Fibroblast of skin of back (primary cell): Measurements from ENCODE around the gene P4HTM.

Experiments
- DNase-seq: peaks from one replicate; pipeline ENCODE4 v3.0.0-alpha.2; 2013

P4HTM gene

DNA sequence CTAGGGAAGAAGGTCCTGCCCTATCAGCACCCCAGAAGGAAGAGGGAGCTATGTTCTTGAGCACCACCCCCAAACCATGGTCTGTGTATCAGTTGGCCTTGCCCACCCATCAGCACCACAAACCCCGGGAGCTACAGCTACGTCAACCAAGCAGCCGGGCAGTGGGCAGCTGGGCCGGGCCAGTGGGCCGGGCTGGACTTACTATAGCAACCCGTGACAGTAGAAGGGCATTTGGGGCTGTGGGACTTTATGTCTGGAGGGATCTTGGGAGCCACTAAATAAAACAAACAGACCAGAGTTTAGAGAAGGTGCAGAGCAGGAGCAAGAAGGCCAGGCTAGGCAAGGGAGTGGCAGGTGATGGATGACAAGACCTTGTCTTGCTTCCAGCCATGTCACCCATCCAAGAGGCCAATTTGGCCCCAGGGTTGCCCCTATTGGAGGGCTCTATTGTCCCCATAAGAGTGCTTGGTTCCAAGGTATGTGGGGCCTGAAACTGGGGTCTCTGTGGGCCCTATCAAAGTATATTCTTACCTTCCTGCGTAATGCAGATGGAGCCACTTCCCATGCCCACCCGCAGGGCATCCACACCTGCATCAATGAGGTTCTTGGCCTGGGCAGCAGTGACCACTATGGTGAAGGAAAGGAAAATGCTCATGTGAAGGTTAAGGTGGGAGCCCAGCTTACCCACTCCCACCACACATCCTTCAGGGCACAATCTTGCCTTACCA, 35.9 kb downstream of the P4HTM start:
- no peak for DNase-seq

DNA sequence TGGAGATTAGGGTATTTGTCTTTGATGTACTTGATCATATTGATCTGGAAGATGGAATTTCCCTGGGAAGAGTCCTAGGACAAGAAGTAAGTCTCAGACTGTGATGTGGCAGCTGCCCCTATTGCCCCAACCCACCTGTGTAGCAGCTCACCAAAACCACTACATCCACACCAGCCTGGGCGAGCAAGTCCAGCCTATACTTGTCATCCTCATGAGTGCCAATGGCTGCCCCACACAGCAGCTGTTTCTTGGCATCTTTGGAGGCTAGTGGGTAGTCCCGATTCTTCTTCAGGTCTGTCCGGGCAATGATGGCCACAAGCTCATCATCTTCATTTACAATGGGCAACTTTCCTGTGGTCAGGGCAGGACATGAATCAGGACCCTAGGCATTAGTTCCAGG, 36.5 kb downstream of the P4HTM start:
- no peak for DNase-seq

DNA sequence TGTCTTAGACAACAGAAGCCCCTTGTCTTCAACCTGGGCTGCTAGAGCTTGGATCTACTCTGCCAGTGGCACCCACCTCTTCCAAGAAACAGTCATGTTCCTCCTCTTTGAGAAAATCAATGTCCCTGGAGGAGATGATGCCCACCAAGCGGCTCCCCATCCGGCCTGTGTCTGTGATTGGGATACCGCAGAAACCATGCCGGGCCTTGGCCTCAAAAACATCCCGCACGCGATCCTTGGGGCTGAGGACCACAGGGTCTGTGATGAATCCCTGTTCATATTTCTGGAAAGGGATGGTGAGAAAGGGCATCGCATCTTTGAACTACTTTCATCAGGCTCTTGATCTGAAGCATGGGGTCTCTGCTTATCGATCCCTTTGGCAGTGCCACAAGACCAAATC, 37.6 kb downstream of the P4HTM start:
- no peak for DNase-seq

DNA sequence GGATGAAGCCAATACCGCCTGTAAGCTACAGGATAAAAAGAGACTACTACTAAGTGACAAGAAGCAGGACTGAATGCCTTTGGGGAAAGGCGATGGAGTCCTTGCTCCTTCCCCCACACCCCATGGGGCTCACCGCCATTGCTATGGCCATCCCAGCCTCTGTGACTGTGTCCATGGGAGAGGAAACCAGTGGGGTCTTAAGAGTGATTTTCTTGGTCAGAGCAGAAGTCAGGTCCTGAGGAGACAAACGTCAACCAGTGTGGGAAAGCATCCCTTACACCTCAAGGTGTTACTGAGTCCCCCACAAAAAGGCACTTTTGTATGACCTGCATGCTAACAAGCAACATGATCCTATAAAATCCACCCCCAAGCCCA, 38.2 kb downstream of the P4HTM start:
- no peak for DNase-seq

DNA sequence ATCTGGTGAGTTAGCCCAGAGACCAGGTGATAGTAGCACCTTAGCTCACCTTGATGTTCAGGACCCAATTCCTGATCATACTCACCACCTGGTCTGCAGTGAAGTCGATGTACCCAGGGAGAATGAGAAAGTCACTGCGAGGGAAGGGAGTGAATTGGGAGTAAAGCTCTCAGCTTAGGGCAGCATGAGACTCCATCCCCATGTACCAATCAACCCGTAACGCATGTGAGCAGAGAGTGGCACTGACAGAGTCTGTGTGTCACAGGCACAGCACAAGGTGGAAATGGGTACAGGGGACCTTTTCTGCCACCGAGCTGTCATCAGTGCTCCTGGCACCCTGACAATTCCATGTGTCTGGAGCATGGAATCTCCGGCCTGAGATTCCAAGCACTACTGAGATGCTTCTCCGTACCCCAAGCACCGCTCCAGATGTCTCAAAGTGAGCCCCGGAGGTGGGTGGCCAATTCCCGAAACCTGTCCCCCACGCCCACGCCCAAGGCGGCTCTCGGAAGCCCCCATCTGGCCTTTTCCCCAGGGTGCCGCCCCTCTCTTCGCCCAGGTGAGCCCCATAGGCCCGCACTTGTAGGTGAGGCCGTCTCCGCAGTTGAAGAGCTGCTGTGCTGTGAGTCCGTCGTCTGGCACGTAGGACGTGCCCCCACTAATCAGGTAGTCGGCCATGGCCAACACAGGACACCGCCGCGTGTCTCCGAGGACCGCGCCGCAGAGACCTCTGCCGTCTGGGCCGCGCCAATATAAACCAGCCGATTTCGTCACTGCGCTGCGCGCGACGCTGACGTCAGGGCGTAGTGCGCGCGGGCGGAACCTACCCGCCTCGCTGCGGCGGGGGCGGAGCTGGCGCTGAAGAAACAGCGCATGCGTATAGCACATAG, 38.9 kb downstream of the P4HTM start, which contains the start of gene IMPDH2:
TSS of gene IMPDH2 (minus strand) at position 726 of the 890 bp plus-strand sequence. CDS start at position 678, 48 bp downstream.
- peak; percentile 91 for DNase-seq

DNA sequence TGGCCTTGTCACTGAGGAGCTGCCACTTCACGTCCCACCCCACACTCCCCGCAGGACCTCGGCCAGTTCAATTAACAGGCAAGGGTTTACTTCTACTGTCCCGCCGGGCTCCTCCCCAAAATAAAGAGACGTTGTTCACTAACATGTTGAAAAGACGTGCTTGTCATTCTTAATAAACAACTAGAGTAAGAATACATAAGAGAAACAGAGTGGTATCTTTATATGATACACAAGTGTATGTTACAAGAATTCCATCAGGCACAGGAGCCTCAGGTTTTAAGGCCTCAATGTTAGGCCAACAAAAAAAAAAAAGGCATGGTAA, 39.5 kb downstream of the P4HTM start:
- no peak for DNase-seq

DNA sequence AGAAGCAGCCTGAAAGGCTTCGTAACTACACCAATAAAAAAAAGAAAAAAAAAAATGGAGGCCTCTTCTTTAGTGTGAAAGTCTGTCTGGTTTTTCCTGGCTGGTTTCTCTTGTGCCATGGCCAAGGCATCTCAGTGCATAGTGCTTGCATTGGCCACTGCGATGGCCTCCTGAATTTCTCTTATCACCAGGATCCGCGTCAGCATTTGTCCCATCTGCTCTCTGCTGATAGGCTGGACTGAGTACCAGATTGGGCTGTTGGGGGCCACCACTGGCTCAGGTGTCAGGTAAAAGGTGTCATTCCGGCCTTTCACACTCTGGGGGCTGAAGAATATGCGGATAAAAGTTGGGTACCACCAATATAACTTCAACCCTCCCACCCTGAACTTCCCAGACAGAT, 40.3 kb downstream of the P4HTM start:
- DNase-seq = no peak

DNA sequence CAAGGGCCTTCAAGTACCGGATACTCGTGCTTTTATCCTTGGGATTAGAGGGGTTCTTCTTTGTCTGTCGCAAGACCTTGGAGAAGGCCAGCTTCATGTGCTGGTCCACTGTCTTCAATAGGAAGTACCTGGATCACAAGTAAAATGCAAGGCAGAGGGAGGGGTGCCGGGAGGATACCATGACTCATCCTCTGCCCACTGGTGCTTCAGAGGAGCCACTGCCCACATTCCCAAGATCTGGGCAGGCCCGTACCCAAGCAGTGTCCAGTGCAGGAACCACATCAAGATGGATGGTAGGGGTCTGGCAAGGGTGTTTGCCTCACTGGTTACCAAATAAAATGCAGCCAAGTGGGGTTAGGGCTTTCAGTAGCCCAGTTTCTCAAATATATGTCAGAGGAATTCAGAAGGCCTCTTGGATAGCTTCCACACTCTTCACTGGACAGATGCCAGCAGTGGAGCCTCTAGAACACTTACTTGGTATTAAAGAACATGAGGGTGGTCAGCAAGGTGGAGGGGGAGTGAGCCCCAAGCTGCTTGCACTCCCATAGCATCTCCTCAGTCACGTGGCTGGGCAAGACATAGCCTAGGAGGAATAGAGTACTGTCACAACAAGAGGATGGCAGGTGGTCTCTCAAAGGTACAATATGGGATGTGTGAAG, 42.7 kb downstream of the P4HTM start:
- DNase-seq = no peak

DNA sequence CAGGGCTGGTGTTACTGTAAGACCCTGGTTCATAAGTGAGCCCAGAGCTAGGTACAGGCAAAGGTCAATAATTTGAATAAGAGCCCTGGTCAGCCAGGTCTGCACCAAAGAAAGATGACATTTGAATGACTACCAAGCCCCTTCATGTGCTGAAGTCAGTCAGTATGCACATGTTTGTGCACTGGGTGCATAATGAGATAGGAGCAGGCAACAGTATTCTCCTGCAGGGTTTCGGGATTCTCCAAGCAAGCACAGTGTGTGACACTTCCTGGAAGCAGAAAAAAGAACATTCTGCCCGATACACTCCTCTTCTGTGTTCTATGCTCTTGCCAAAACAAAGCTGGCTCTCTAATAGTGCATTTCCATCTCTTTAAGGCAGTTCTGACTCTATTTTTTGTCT, 44.6 kb downstream of the P4HTM start:
- DNase-seq = no peak

DNA sequence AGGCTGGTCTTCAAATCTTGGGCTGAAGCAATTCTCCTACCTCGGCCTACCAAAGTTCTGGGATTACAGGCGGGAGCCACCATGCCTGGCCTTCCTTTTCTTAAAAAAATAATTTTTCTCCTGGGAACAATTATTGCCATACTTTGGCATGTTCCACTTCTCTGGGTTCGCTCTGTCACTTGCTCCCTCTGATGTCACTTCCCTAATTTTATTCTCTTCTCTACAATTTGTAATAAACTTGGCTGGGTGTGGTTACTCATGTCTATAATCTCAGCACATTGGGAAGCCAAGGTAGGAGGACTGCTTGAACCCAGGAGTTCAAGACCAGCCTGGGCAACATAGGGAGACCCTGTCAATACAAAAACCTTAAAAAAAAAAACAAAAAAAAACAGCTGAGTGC, 45.2 kb downstream of the P4HTM start:
- DNase-seq = no peak

DNA sequence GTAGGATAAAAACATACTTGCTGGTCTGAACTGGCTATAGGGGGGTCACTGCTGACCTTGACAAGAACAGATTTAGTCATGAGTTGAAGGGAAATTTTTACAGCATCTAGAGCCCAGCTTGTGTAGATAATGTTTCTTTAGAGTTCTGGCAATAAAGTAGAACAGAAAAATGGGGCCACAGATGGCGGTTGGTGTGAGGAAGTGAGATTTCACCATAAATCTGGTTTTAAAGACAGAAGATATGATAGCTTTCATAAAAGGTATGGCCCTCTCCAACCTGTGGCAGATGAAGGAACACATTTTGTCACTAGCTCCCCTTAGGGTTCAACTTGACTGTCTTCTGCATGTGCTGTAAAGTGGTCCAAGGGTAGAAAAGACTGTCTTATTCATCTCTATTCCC, 63.5 kb downstream of the P4HTM start:
- no peak for DNase-seq

DNA sequence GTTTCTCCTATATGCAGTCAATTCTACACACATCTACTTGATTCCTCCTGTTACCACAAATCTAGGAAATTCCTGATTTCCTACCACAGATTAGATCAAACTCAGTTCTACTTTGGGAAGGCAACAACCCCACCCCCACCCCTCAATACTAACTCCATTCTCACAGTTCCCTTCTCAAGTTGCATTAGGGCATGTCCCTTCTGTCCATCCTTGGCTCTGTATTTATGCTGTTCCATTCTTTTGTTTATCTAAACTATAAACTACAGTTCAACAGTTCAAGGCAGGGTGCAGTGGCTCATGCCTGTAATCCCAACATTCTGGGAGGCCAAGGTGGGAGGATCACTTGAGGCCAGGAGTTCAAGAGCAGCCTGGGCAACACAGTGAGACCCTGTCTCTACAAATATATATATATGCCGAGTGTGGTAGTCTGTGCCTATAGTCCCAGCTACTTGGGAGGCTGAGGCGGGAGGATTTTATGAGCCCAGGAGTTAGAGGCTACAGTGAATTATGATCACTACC, 64.4 kb downstream of the P4HTM start:
- no peak for DNase-seq
